Measurements from ENCODE around the gene WIZ. TPM values are rescaled to one million over a fixed set of nuclear protein-coding genes. Genes with fewer than 3 reads are reported as not detected.
A peak's percentile ranks its signal among the peaks of the same experiment; 100 is the strongest.

The WIZ gene
- total and polyA plus RNA-seq, 9 of the 15 experiments (the other 6 are each of a cell fraction or from before 2014, with no cell fraction given) = 0.06 to 37.5 (median 4.8) TPM

DNA sequence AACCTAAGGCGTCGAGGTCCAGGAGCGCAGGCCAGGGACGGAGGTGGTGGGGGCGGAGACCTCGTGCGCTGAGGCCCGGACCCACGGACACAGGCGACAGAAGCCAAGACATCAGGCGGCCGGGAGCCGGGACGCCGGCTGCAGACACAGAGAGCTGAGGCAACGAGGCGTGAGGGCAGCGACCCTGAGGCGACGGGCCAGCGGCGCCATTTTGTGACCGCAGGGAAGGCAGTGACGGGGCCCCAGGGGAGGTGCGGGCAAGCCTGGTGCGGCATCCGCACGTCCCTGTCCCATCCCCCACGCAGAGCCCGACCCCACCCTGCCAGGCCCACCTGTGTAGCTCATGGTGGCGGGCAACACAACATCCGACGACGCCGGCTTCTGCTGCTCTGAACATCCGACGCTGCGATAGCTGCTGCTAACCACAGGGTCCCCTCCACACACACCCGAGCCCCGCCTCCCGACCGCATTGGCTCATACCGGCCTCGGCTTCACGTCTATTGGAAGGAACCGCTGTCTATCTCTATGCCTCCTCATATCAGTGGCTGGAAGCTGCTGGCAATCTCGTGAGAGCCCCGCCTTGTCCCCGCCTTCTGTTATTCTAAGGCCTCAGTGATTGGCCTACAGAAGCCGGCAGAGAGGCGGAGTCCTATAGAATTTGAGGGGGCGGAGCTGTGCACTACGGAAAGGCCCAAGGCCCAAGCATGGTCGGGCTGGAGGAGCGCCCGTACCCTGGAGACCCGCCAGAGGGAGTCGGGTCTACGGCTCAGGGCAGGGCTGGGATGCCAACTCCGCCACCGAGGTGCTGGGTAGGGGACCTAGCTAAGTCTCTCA, 31.0 kb downstream of the WIZ start, which contains the start of gene AKAP8L (continued):
- TF ChIP-seq, protein P1, sequence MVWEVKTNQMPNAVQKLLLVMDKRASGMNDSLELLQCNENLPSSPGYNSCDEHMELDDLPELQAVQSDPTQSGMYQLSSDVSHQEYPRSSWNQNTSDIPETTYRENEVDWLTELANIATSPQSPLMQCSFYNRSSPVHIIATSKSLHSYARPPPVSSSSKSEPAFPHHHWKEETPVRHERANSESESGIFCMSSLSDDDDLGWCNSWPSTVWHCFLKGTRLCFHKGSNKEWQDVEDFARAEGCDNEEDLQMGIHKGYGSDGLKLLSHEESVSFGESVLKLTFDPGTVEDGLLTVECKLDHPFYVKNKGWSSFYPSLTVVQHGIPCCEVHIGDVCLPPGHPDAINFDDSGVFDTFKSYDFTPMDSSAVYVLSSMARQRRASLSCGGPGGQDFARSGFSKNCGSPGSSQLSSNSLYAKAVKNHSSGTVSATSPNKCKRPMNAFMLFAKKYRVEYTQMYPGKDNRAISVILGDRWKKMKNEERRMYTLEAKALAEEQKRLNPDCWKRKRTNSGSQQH (CRISPR knock-in tag; IDR thresholded peaks at IDR 0.05) = peak; percentile 83; the same call in 1 of the 2 replicates
- TF ChIP-seq, protein P2, sequence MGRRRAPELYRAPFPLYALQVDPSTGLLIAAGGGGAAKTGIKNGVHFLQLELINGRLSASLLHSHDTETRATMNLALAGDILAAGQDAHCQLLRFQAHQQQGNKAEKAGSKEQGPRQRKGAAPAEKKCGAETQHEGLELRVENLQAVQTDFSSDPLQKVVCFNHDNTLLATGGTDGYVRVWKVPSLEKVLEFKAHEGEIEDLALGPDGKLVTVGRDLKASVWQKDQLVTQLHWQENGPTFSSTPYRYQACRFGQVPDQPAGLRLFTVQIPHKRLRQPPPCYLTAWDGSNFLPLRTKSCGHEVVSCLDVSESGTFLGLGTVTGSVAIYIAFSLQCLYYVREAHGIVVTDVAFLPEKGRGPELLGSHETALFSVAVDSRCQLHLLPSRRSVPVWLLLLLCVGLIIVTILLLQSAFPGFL (CRISPR knock-in tag; IDR thresholded peaks at IDR 0.05) = no peak
- TF ChIP-seq, protein P3, sequence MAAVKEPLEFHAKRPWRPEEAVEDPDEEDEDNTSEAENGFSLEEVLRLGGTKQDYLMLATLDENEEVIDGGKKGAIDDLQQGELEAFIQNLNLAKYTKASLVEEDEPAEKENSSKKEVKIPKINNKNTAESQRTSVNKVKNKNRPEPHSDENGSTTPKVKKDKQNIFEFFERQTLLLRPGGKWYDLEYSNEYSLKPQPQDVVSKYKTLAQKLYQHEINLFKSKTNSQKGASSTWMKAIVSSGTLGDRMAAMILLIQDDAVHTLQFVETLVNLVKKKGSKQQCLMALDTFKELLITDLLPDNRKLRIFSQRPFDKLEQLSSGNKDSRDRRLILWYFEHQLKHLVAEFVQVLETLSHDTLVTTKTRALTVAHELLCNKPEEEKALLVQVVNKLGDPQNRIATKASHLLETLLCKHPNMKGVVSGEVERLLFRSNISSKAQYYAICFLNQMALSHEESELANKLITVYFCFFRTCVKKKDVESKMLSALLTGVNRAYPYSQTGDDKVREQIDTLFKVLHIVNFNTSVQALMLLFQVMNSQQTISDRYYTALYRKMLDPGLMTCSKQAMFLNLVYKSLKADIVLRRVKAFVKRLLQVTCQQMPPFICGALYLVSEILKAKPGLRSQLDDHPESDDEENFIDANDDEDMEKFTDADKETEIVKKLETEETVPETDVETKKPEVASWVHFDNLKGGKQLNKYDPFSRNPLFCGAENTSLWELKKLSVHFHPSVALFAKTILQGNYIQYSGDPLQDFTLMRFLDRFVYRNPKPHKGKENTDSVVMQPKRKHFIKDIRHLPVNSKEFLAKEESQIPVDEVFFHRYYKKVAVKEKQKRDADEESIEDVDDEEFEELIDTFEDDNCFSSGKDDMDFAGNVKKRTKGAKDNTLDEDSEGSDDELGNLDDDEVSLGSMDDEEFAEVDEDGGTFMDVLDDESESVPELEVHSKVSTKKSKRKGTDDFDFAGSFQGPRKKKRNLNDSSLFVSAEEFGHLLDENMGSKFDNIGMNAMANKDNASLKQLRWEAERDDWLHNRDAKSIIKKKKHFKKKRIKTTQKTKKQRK (IDR thresholded peaks at IDR 0.05; ENCODE audit: borderline replicate concordance, low read depth, low read length) = peak; percentile 99
- TF ChIP-seq XRCC5 (IDR thresholded peaks at IDR 0.05; ENCODE audit: low read depth, low read length) (peak; percentile 62; the same call in 1 of the 2 replicates), KDM4B (IDR thresholded peaks at IDR 0.05; ENCODE audit: borderline replicate concordance in 2 of 2, low read depth in 1 of 2) (no peak), PTRF (tag; IDR thresholded peaks at IDR 0.05) (no peak), MXI1 (IDR thresholded peaks at IDR 0.05; ENCODE audit: low read depth, low read length) (0 out of 2 replicates have a peak, but pooled peaks have one; percentile 11), STAT5B (CRISPR knock-in tag; IDR thresholded peaks at IDR 0.05) (no peak), TGIF2 (CRISPR knock-in tag; IDR thresholded peaks at IDR 0.05) (no peak), SRSF1 (IDR thresholded peaks at IDR 0.05; ENCODE audit: low read depth, low read length) (0 out of 2 replicates have a peak, but pooled peaks have one; percentile 54), KLF16 (IDR thresholded peaks at IDR 0.05) (peak; percentile 93), ZNF408 (CRISPR knock-in tag; IDR thresholded peaks at IDR 0.05; ENCODE audit: low read depth) (no peak), KHSRP (IDR thresholded peaks at IDR 0.05) (no peak), NR1H2 (CRISPR knock-in tag; IDR thresholded peaks at IDR 0.05) (no peak), RBM34 (IDR thresholded peaks at IDR 0.05; ENCODE audit: borderline replicate concordance, insufficient read depth, low read length) (no peak), GABPA (tag; conservative IDR thresholded peaks at IDR 0.05; ENCODE audit: low read depth) (no peak), TRIM28 (IDR thresholded peaks at IDR 0.05) (no peak), CHD2 (IDR thresholded peaks at IDR 0.05; ENCODE audit: low read depth, low read length) (peak; percentile 94), SIX5 (IDR thresholded peaks at IDR 0.05; ENCODE audit: borderline replicate concordance in 1 of 2, insufficient read depth in 1 of 2, low read depth in 1 of 2, low read length in 2 of 2) (no peak), ZNF133 (CRISPR knock-in tag; IDR thresholded peaks at IDR 0.05) (no peak), RBFOX2 (IDR thresholded peaks at IDR 0.05; ENCODE audit: low read depth, low read length) (peak; percentile 93), TOE1 (IDR thresholded peaks at IDR 0.05; ENCODE audit: borderline replicate concordance) (peak; percentile 89; the same call in 1 of the 2 replicates), TOE1 (CRISPR knock-in tag; IDR thresholded peaks at IDR 0.05; ENCODE audit: borderline replicate concordance, low read depth) (0 out of 2 replicates have a peak, but pooled peaks have one; percentile 66)

Data from K562 (cell line).